ENCODE results near the gene LRMDA. TPM values are rescaled to one million over a fixed set of nuclear protein-coding genes. Genes with fewer than 3 reads are reported as not detected.

Gene LRMDA
- total RNA-seq, 2 experiments from 2014 or later = not detected

GRCh38 chr10:76155961-76156360 is 724.5 kb downstream of the LRMDA start:
- DNase-seq = no peak
- H3K9me3 Mint-ChIP-seq = peaks cover 7% of the 10 kb centered on the region
- H3K4me3 Mint-ChIP-seq = no peak overlapping the region
- H3K27ac Mint-ChIP-seq = no peak overlapping the region
- no peaks in the 10 kb centered on the region for H3K27me3 Mint-ChIP-seq (ENCODE audit: low read depth)
- H3K4me1 Mint-ChIP-seq (ENCODE audit: low read depth) = no peaks in the 10 kb centered on the region
- intact Hi-C loops (cut with micrococcal nuclease) = no loop called here
- CTCF ChIA-PET = no interaction called here
- no peaks in the 10 kb centered on the region for H3K36me3 Mint-ChIP-seq (ENCODE audit: low read depth)

- Mint-ChIP-seq H3K36me3 (ENCODE audit: low read depth) (no peaks in the 10 kb centered on the region), H3K27me3 (ENCODE audit: low read depth) (no peaks in the 10 kb centered on the region), H3K4me1 (ENCODE audit: low read depth) (no peaks in the 10 kb centered on the region), H3K9me3 (peaks cover 3% of the 10 kb centered on the region), H3K27ac (no peak overlapping the region), H3K4me3 (no peak overlapping the region)
- no peak for DNase-seq
- CTCF ChIA-PET = no interaction called here
- intact Hi-C loops (cut with micrococcal nuclease) = no loop called here
Observed at GRCh38 chr10:76160446-76161300, 729.2 kb downstream of the LRMDA start.

GRCh38 chr10:76161301-76161582 is 729.8 kb downstream of the LRMDA start:
- Mint-ChIP-seq H3K4me1 (ENCODE audit: low read depth) (no peaks in the 10 kb centered on the region), H3K36me3 (ENCODE audit: low read depth) (no peaks in the 10 kb centered on the region), H3K9me3 (peaks cover 4% of the 10 kb centered on the region), H3K4me3 (no peak overlapping the region), H3K27me3 (ENCODE audit: low read depth) (no peaks in the 10 kb centered on the region), H3K27ac (no peak overlapping the region)
- intact Hi-C loops (cut with micrococcal nuclease) = no loop called here
- DNase-seq = no peak
- CTCF ChIA-PET = no interaction called here

- intact Hi-C loops (cut with micrococcal nuclease) = no loop called here
- CTCF ChIA-PET = no interaction called here
Observed at GRCh38 chr10:76168437-76168836, 737.0 kb downstream of the LRMDA start.

GRCh38 chr10:76169246-76169645 is 737.8 kb downstream of the LRMDA start:
- Mint-ChIP-seq H3K4me1 (ENCODE audit: low read depth) (no peaks in the 10 kb centered on the region), H3K36me3 (ENCODE audit: low read depth) (no peaks in the 10 kb centered on the region), H3K4me3 (no peak overlapping the region), H3K27me3 (ENCODE audit: low read depth) (no peaks in the 10 kb centered on the region), H3K27ac (no peak overlapping the region), H3K9me3 (peaks cover 17% of the 10 kb centered on the region)
- intact Hi-C loops (cut with micrococcal nuclease) = no loop called here
- CTCF ChIA-PET = no interaction called here
- DNase-seq = no peak

More at GRCh38 chr10:76168437-76168836, 737.0 kb downstream of the LRMDA start:
- Mint-ChIP-seq H3K36me3 (ENCODE audit: low read depth) (no peaks in the 10 kb centered on the region), H3K27me3 (ENCODE audit: low read depth) (no peaks in the 10 kb centered on the region), H3K9me3 (peaks cover 17% of the 10 kb centered on the region), H3K4me3 (no peak overlapping the region), H3K27ac (peak overlapping the region; percentile 34), H3K4me1 (ENCODE audit: low read depth) (no peaks in the 10 kb centered on the region)
- DNase-seq = peak; percentile 5

- Mint-ChIP-seq H3K4me1 (ENCODE audit: low read depth) (no peaks in the 10 kb centered on the region), H3K9me3 (peaks cover 5% of the 10 kb centered on the region), H3K4me3 (no peak overlapping the region), H3K27ac (no peak overlapping the region), H3K27me3 (ENCODE audit: low read depth) (no peaks in the 10 kb centered on the region), H3K36me3 (ENCODE audit: low read depth) (no peaks in the 10 kb centered on the region)
- intact Hi-C loops (cut with micrococcal nuclease) = no loop called here
- DNase-seq = no peak
- CTCF ChIA-PET = no interaction called here
Observed at GRCh38 chr10:76172020-76172419, 740.6 kb downstream of the LRMDA start.

GRCh38 chr10:76175533-76176165 is 744.2 kb downstream of the LRMDA start:
- intact Hi-C loops (cut with micrococcal nuclease) = no loop called here
- Mint-ChIP-seq H3K36me3 (ENCODE audit: low read depth) (no peaks in the 10 kb centered on the region), H3K4me3 (no peak overlapping the region), H3K9me3 (peaks cover 2% of the 10 kb centered on the region), H3K27me3 (ENCODE audit: low read depth) (peaks cover 2% of the 10 kb centered on the region), H3K4me1 (ENCODE audit: low read depth) (peaks cover 3% of the 10 kb centered on the region), H3K27ac (no peak overlapping the region)
- CTCF ChIA-PET = no interaction called here
- no peak for DNase-seq

- Mint-ChIP-seq H3K4me3 (no peak overlapping the region), H3K27me3 (ENCODE audit: low read depth) (peaks cover 2% of the 10 kb centered on the region), H3K9me3 (peaks cover 2% of the 10 kb centered on the region), H3K27ac (no peak overlapping the region), H3K36me3 (ENCODE audit: low read depth) (no peaks in the 10 kb centered on the region), H3K4me1 (ENCODE audit: low read depth) (peaks cover 3% of the 10 kb centered on the region)
- DNase-seq = no peak
- intact Hi-C loops (cut with micrococcal nuclease) = no loop called here
- CTCF ChIA-PET = no interaction called here
Observed at GRCh38 chr10:76176166-76176550, 744.7 kb downstream of the LRMDA start.

GRCh38 chr10:76177936-76178335 is 746.5 kb downstream of the LRMDA start:
- peaks cover 2% of the 10 kb centered on the region for H3K27me3 Mint-ChIP-seq (ENCODE audit: low read depth)
- peaks cover 3% of the 10 kb centered on the region for H3K4me1 Mint-ChIP-seq (ENCODE audit: low read depth)
- H3K9me3 Mint-ChIP-seq = peaks cover 2% of the 10 kb centered on the region
- CTCF ChIA-PET = no interaction called here
- H3K27ac Mint-ChIP-seq = no peak overlapping the region
- DNase-seq = no peak
- no peaks in the 10 kb centered on the region for H3K36me3 Mint-ChIP-seq (ENCODE audit: low read depth)
- no peak overlapping the region for H3K4me3 Mint-ChIP-seq
- intact Hi-C loops (cut with micrococcal nuclease) = no loop called here

GRCh38 chr10:76178532-76179292 is 747.3 kb downstream of the LRMDA start:
- Mint-ChIP-seq H3K9me3 (peaks cover 2% of the 10 kb centered on the region), H3K4me3 (no peak overlapping the region), H3K4me1 (ENCODE audit: low read depth) (peaks cover 3% of the 10 kb centered on the region), H3K36me3 (ENCODE audit: low read depth) (no peaks in the 10 kb centered on the region), H3K27me3 (ENCODE audit: low read depth) (peaks cover 2% of the 10 kb centered on the region), H3K27ac (no peak overlapping the region)
- no peak for DNase-seq
- intact Hi-C loops (cut with micrococcal nuclease) = no loop called here
- CTCF ChIA-PET = no interaction called here

- no peak overlapping the region for H3K4me3 Mint-ChIP-seq
- peaks cover 3% of the 10 kb centered on the region for H3K4me1 Mint-ChIP-seq (ENCODE audit: low read depth)
Observed at GRCh38 chr10:76179806-76180205, 748.4 kb downstream of the LRMDA start.

GRCh38 chr10:76184647-76185046 is 753.2 kb downstream of the LRMDA start:
- H3K27me3 Mint-ChIP-seq (ENCODE audit: low read depth) = no peaks in the 10 kb centered on the region
- CTCF ChIA-PET = no interaction called here

More at GRCh38 chr10:76179806-76180205, 748.4 kb downstream of the LRMDA start:
- Mint-ChIP-seq H3K36me3 (ENCODE audit: low read depth) (no peaks in the 10 kb centered on the region), H3K27ac (no peak overlapping the region), H3K9me3 (peaks cover 2% of the 10 kb centered on the region), H3K27me3 (ENCODE audit: low read depth) (peaks cover 2% of the 10 kb centered on the region)
- no peak for DNase-seq
- CTCF ChIA-PET = no interaction called here
- intact Hi-C loops (cut with micrococcal nuclease) = no loop called here

More at GRCh38 chr10:76184647-76185046, 753.2 kb downstream of the LRMDA start:
- H3K9me3 Mint-ChIP-seq = no peaks in the 10 kb centered on the region
- no peaks in the 10 kb centered on the region for H3K4me1 Mint-ChIP-seq (ENCODE audit: low read depth)
- H3K36me3 Mint-ChIP-seq (ENCODE audit: low read depth) = no peaks in the 10 kb centered on the region
- intact Hi-C loops (cut with micrococcal nuclease) = no loop called here
- no peak for DNase-seq
- no peak overlapping the region for H3K4me3 Mint-ChIP-seq
- H3K27ac Mint-ChIP-seq = no peak overlapping the region

Data from activated naive CD4-positive, alpha-beta T cell treated with anti-CD3 and anti-CD28 coated beads for 36 hours (primary cell).